Caco-2 (cell line): ENCODE results near the gene FAM83F. TPM values are rescaled to one million over a fixed set of nuclear protein-coding genes. Genes with fewer than 3 reads are reported as not detected.

ENCODE experiments used
- BruUV-seq: library from RNA; stranded (reverse); fragments of 400-500 nt; replicated peaks from 2 replicates; lab custom pipeline; 2021; lab: Mats Ljungman, UMichigan
- CTCF ChIA-PET: fragments of 300-600 bp; sonication (Branson Sonifier 250); formaldehyde crosslinking; loops from one replicate; lab custom pipeline; 2022; ENCODE audit warnings: antibody characterized with exemption; lab: Charles Lee
- POLR2A ChIA-PET: fragments of 300-600 bp; sonication (Branson Sonifier 250); formaldehyde crosslinking; loops from one replicate; lab custom pipeline; 2022; ENCODE audit warnings: antibody characterized with exemption; lab: Charles Lee
- DNase-seq, 2 experiments: peaks; one replicate each; pipeline versions ENCODE4 v3.0.0 to v3.0.0-alpha.2; 2020 to 2022
- H3K27me3 ChIP-seq: replicated peaks from 2 replicates; pipeline ENCODE4 v1.6.0; 2011; ENCODE audit warnings: low read length; ENCODE audit not compliant: control insufficient read depth, insufficient read depth
- H3K36me3 ChIP-seq: 2 replicates; pipeline ENCODE4 v1.5.1; 2011; ENCODE audit warnings: low read length; ENCODE audit not compliant: control insufficient read depth, insufficient read depth
- H3K4me1 ChIP-seq: fragments of 250-450 bp; sonication (Bioruptor Pico); 2 replicates; pipeline ENCODE4 v1.5.1; 2020; ENCODE audit warnings: mild to moderate bottlenecking
- H3K4me3 ChIP-seq: 2 replicates; pipeline ENCODE4 v1.5.1; 2011; ENCODE audit warnings: low read depth, mild to moderate bottlenecking, control low read depth, low read length
- H3K9me3 ChIP-seq: fragments of 250-450 bp; sonication (Bioruptor Pico); 2 replicates; pipeline ENCODE4 v1.5.1; 2020; ENCODE audit warnings: mild to moderate bottlenecking, moderate library complexity
- H3K27ac Mint-ChIP-seq: one replicate; pipeline ENCODE4 v1.8.0; 2022; ENCODE audit warnings: mixed read lengths; ENCODE audit not compliant: unreplicated experiment
- H3K27me3 Mint-ChIP-seq: one replicate; pipeline ENCODE4 v1.8.0; 2022; ENCODE audit warnings: mixed read lengths; ENCODE audit not compliant: insufficient read depth, unreplicated experiment
- H3K36me3 Mint-ChIP-seq: one replicate; pipeline ENCODE4 v1.8.0; 2022; ENCODE audit warnings: mild to moderate bottlenecking, mixed read lengths; ENCODE audit not compliant: insufficient read depth, unreplicated experiment
- H3K4me1 Mint-ChIP-seq: one replicate; pipeline ENCODE4 v1.8.0; 2022; ENCODE audit warnings: low read depth, mixed read lengths; ENCODE audit not compliant: unreplicated experiment
- H3K4me3 Mint-ChIP-seq: one replicate; pipeline ENCODE4 v1.8.0; 2022; ENCODE audit warnings: mild to moderate bottlenecking, moderate library complexity, mixed read lengths; ENCODE audit not compliant: unreplicated experiment
- H3K9me3 Mint-ChIP-seq: one replicate; pipeline ENCODE4 v1.8.0; 2022; ENCODE audit warnings: mixed read lengths; ENCODE audit not compliant: unreplicated experiment
- CTCF ChIP-seq, 2 experiments: fragments of 200-600 bp in 1 of 2; IDR thresholded peaks; 1 replicate in 1 of 2; 2 replicates in 1 of 2; pipeline versions ENCODE4 v1.5.1 to v1.8.0; 2011 to 2022; ENCODE audit warnings: antibody characterized with exemption in 1 of 2, control low read depth in 1 of 2, inconsistent platforms in 1 of 2, low read depth in 1 of 2, low read length in 1 of 2, mild to moderate bottlenecking in 1 of 2, moderate library complexity in 1 of 2; ENCODE audit not compliant: insufficient read depth in 1 of 2, severe bottlenecking in 1 of 2, unreplicated experiment in 1 of 2
- intact Hi-C: fragments of 100-400 bp; cut with micrococcal nuclease; formaldehyde crosslinking; loops from one replicate; pipeline ENCODE4 v1.10.0; 2022; ENCODE audit not compliant: unreplicated experiment
- total RNA-seq: library from RNA; stranded (reverse); gene quantifications from 2 replicates; pipeline ENCODE4 v1.2.3, GENCODE V29; 2022

Gene FAM83F
- total RNA-seq, 1 experiment from 2014 or later, result 20.0 TPM

GRCh38 chr22:40042312-40042711 is 47.6 kb downstream of the FAM83F start:
- POLR2A ChIA-PET, result no interaction called here
- H3K27me3 ChIP-seq, result no peaks in the 10 kb centered on the region
- H3K9me3 ChIP-seq, result no peaks in the 10 kb centered on the region
- H3K9me3 Mint-ChIP-seq, result no peaks in the 10 kb centered on the region
- peaks cover 5% of the 10 kb centered on the region for H3K27me3 Mint-ChIP-seq
- H3K4me3 ChIP-seq, result no peak overlapping the region
- H3K4me1 Mint-ChIP-seq, result peaks cover 3% of the 10 kb centered on the region
- no peak for DNase-seq
- no peak overlapping the region for H3K27ac Mint-ChIP-seq
- H3K36me3 Mint-ChIP-seq, result peaks cover 10% of the 10 kb centered on the region
- no peaks in the 10 kb centered on the region; the same call in 1 of the 2 replicates for H3K4me1 ChIP-seq
- H3K36me3 ChIP-seq, result no peaks in the 10 kb centered on the region
- no peak for TF ChIP-seq CTCF (IDR thresholded peaks at IDR 0.05; ENCODE audit: insufficient read depth in 1 of 2, low read depth in 1 of 2, low read length in 1 of 2, severe bottlenecking in 1 of 2, unreplicated experiment in 1 of 2)
- intact Hi-C loops, result loop anchor here (5.0 kb wide), 1 partner anchor 150 kb away; no protein-coding TSS in a partner anchor
- CTCF ChIA-PET, result no interaction called here
- no TSS peak for BruUV-seq
- no peak overlapping the region for H3K4me3 Mint-ChIP-seq

GRCh38 chr22:40043081-40043480 is 48.3 kb downstream of the FAM83F start:
- peaks cover 10% of the 10 kb centered on the region for H3K36me3 Mint-ChIP-seq
- BruUV-seq, result no TSS peak
- DNase-seq, result no peak
- H3K27me3 Mint-ChIP-seq, result peaks cover 7% of the 10 kb centered on the region
- no peaks in the 10 kb centered on the region for H3K4me1 Mint-ChIP-seq
- peak overlapping the region; percentile 97 for H3K4me3 Mint-ChIP-seq
- ChIA-PET CTCF (interaction anchor here (0.9 kb wide), 1 partner anchor 514 kb away, joined by 3 read pairs; no protein-coding TSS in a partner anchor), POLR2A (interaction anchor here (1.7 kb wide), 1 partner anchor 134 kb away, joined by 16 read pairs; the partner anchor contains the start of gene TNRC6B)
- H3K4me1 ChIP-seq, result no peaks in the 10 kb centered on the region; the same call in 1 of the 2 replicates
- intact Hi-C loops, result loop anchor here (5.0 kb wide), 1 partner anchor 149 kb away; no protein-coding TSS in a partner anchor
- no peak overlapping the region for H3K27ac Mint-ChIP-seq
- no peaks in the 10 kb centered on the region for H3K27me3 ChIP-seq
- TF ChIP-seq CTCF (IDR thresholded peaks at IDR 0.05; ENCODE audit: insufficient read depth in 1 of 2, low read depth in 1 of 2, low read length in 1 of 2, severe bottlenecking in 1 of 2, unreplicated experiment in 1 of 2), result no peak
- H3K36me3 ChIP-seq, result no peaks in the 10 kb centered on the region
- H3K9me3 Mint-ChIP-seq, result no peaks in the 10 kb centered on the region
- H3K9me3 ChIP-seq, result no peaks in the 10 kb centered on the region
- H3K4me3 ChIP-seq, result no peak overlapping the region

- no peaks in the 10 kb centered on the region for H3K36me3 ChIP-seq
- POLR2A ChIA-PET, result interaction anchor here (0.9 to 1.7 kb wide), 8 partner anchors 19 to 609 kb away, joined by 3 to 16 read pairs (median 4); partner anchors contain the start of genes ATF4, FAM83F, MIEF1 and TNRC6B
- Mint-ChIP-seq H3K27ac (peak overlapping the region; percentile 98), H3K4me1 (no peaks in the 10 kb centered on the region), H3K36me3 (peaks cover 10% of the 10 kb centered on the region), H3K27me3 (peaks cover 8% of the 10 kb centered on the region), H3K9me3 (no peaks in the 10 kb centered on the region), H3K4me3 (peak overlapping the region; percentile 97)
- intact Hi-C loops, result loop anchor here (1.0 to 5.0 kb wide), 3 partner anchors 113 to 149 kb away; partner anchors contain the start of gene TNRC6B
- H3K4me3 ChIP-seq, result peak overlapping the region; percentile 41
- TF ChIP-seq CTCF (IDR thresholded peaks at IDR 0.05; ENCODE audit: insufficient read depth in 1 of 2, low read depth in 1 of 2, low read length in 1 of 2, severe bottlenecking in 1 of 2, unreplicated experiment in 1 of 2), result no peak
- CTCF ChIA-PET, result interaction anchor here (0.9 to 1.4 kb wide), 5 partner anchors 12 to 515 kb away, joined by 3 to 7 read pairs (median 5); no protein-coding TSS in a partner anchor
- no peak for DNase-seq
- no peaks in the 10 kb centered on the region for H3K9me3 ChIP-seq
- H3K4me1 ChIP-seq, result no peaks in the 10 kb centered on the region; the same call in 1 of the 2 replicates
- H3K27me3 ChIP-seq, result no peaks in the 10 kb centered on the region
- BruUV-seq, result TSS peak; percentile 85
Measured at GRCh38 chr22:40043793-40044101, 49.0 kb downstream of the FAM83F start.
